HTR-8/SVneo (cell line): ENCODE data around the gene LAMA3.

Experiments used
- DNase-seq: peaks from one replicate; pipeline ENCODE4 v3.0.0; 2011; ENCODE audit warnings: low spot score, mixed read lengths; ENCODE audit not compliant: insufficient read length
- FAIRE-seq: peaks from 2 replicates; lab custom pipeline; 2011; peaks lifted over from hg19 to GRCh38; lab: Jason Lieb, UNC

LAMA3 gene

DNA sequence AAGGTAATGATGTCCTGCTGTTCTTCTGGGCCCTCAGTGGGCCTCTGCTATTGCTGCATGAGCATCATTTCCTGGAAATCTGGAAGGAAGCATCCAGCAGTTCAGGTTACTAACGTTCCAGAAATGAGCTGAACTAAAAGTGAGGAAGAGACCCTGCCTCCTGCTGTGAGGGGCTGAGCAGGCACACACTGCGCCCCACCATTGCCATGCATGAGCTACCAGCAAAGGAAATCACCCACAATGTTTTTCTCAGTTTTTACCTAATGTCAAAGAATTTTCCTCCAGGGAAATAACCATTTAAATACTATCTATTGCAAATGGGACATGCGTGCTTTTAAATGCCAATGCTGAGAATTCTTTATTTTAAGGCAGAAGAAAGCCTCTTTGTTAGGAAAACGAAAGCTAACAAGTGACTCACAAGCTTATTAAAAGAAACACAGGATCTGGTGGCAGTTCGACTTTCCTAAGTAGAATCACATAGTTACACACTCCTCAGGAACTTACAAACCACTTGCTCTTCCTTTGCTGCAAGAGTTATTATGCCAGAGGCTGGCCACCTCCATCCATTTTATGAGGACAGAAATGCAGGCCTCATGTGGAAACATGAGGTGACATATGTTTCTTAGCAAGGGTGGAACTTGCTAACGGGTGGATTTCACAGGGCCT is 172.7 kb downstream of the LAMA3 start:
- DNase-seq (no peak), FAIRE-seq (no peak)

DNA sequence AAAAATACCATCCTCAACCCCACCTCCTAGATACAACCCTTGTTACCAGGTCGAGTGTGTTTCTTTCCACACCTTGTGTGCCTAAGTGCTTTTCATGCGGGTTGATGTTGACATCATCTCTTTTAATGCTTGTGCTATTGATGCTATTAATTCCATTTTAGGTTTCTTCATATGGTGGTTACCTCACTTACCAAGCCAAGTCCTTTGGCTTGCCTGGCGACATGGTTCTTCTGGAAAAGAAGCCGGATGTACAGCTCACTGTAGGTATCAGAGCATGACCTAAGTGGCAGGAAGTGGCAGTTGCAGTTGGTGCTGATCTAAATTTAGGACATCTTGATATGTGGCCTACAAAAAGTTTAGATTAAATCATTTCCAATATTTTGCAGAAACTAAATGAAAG is 175.4 kb downstream of the LAMA3 start:
- no peak for FAIRE-seq
- DNase-seq, result no peak

DNA sequence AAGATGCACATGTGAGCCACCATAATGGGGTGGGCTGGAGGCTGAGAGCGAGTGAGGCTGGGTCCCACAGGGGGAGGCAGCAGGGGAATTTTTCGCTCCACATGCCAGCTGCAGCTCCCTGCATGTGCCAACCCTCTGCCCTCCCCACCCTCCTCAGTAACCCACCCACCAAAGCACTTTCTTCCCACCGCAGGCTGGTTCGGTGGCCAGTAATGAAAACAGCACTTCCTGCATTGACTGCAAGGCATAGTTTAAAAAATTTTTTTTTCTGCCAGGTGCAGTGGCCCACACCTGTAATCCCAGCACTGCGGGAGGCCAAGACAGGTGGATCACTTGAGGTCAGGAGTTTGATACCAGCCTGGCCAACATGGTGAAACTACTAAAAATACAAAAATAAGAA is 177.8 kb downstream of the LAMA3 start:
- FAIRE-seq (no peak), DNase-seq (no peak)

DNA sequence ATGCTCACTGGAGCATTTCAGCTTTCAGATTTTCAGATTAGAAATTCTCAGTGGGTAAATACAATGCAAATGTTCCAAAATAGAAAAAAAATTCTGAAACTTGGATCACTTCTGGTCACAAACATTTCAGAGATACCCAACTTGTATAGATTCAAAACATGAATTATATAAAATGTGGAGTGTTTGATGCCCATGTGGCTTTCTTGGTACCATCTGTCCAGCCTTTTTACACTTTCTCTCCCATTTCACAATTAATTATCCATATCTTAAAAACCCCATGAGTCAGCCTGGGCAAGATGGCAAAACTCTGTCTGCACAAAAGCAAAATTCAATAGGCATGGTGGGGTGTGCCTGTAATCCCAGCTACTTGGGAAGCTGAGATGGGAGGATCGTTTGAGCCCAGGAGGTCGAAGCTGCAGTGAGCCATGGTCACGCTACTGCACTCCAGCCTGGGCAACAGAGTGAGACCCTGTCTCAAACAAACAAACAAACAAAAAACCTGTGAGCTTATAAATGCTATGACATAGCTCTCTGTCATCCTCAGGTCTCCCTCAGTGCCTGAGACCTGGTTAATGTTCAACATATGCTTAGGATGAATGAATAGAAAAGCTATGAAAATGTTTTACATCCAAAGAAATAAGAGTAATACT is 179.0 kb downstream of the LAMA3 start:
- DNase-seq, result no peak
- no peak for FAIRE-seq

DNA sequence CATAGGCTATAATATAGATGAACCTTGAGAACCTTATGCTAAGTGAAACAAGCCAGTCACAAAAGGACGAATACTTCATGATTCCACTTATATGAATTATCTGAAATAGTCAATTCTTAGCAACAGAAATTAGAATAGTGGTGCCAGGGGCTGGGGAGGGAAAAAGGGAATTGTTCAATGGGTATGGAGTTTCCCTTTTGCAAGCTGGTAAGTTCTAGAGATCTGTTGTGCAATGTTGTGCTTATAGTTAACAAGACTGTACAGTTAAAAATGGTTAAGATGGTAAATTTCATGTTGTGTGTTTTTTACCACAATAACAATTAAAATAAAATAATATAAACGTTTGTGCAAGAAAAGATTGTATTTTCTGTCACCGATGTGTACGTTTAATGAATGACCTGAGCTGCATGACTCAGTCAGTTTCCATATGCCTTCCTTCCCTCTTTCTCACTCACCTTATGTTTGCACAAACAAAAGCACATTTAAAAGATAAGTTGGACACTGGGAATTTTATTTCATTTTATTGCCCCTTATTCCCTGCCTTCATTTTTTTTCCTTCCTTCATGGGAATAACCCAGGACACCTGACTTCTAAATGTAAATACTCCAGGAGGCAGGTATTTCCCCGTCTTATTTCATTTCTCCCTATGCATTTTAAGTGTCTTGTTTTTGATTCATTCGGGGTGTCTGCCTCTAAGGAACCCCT is 181.6 kb downstream of the LAMA3 start:
- DNase-seq, result no peak
- FAIRE-seq, result no peak

DNA sequence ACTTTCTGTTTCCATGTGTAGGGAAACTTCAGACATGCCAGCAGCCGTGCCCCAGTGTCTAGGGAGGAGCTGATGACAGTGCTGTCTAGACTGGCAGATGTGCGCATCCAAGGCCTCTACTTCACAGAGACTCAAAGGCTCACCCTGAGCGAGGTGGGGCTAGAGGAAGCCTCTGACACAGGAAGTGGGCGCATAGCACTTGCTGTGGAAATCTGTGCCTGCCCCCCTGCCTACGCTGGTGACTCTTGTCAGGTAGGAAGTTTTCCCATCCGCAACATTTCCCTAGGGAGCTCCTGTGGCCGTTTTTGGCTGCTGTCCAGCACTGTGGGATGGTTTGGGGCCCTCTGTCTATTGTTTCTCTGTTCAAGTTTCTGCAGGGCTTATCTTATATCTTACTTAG is 182.2 kb downstream of the LAMA3 start:
- no peak for FAIRE-seq
- DNase-seq, result no peak

DNA sequence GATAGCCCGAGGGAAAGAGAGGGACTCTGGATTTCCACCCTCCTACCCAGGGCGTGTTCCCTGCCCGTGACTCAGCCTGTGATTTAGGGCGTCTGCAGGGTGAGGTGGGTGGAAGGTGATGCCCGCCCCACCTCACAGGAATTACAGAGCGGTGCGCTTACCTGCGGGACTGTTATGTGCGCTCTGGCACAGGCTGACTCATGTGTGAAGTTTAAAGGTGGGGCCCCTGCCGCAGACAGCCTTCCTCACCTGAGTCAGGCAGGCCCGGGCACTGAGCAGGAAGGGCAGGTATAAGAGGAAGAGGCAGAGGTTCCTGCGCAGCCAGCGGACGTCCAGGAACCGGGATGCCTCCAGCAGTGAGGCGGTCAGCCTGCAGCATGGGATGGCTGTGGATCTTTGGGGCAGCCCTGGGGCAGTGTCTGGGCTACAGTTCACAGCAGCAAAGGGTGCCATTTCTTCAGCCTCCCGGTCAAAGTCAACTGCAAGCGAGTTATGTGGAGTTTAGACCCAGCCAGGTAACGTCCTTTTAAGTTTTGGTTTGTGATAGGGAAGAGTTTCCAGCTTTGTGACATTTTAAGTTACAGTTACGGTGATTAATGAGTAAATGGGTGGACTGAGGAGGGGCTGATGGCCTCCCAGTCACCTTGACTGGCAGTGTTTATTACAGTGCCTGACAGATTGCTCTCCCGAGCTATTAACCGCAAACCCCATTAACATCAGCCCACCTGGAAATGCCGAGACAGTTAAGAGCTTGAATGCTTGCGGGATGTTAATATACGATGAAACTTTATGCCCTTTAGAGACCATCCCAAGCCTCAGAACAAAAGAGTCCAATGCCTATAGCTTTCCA is 183.7 kb downstream of the LAMA3 start:
- DNase-seq (no peak), FAIRE-seq (no peak)

DNA sequence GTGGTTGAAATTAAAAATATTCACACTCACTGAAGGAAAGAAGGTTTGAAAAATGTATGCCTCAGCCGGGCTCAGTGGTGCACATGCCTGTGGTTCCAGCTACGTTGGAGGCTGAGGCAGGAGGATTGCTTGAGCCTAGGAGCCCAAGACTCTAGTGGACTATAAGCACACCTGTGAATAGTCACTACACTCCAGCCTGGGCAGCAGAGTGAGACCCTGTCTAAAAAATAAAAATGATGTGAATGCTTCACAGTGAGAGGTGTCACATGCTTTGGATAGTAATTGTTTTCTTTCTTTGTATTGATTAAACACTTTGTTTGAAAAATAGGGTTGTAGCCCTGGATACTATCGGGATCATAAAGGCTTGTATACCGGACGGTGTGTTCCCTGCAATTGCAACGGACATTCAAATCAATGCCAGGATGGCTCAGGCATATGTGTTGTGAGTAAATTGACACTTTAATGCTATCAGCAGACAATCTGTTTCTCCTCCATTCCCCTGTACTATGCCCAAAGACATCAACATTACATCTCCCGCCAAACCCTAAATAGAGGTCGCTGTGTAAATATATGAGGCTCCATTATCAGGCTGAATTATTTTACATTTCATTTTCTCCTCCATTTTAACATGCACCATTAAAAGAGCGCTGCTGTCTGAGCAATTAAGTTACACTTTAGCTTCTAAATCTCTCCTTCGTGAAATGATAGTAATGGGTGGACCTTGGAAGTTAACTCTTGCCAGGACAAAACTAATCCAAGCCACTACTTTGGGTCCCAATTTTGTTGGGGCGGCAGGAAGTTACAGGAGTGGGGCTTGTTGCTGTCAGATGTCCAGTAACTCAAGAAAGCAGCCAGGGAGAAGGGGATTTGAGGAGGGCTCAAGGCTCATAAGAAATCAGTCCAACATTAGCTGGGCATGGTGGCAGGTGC is 187.0 kb downstream of the LAMA3 start:
- no peak for DNase-seq
- no peak for FAIRE-seq

DNA sequence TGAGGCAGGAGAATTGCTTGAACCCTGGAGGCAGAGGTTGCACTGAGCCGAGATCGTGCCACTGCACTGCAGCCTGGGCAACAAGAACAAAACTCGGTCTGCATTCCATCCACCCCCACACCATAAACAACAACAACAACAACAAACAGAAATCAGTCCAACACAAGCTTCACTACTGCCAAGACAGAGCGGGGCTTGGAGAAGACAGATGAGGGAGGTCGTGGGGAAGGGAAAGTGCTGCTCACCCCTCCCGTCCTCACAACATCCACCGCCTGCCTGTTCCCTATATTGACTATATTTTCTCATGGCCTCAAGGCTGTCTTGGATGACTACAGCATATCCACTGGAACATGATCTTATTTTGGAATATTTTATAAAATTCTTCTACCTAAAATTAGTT is 187.7 kb downstream of the LAMA3 start:
- no peak for DNase-seq
- no peak for FAIRE-seq

DNA sequence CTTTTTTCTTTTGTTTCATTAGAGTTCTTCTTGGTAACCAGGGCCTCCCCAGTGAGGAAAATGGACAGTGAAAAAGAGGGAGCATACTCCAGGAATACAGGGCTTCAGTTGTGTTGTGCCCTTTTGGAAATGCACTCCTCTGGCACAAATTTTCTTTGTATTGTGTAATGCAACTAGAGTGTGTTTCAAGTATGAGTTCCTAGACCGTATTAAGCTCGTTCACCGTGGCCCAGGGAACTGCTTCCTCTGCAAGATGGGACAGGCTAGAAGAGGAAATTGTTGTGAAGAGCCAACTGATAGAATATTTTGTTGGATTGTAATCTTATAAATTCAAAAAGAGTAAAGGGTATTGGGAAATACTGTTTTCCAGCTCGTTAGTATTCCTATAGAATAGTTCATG is 188.1 kb downstream of the LAMA3 start:
- FAIRE-seq (no peak), DNase-seq (no peak)

DNA sequence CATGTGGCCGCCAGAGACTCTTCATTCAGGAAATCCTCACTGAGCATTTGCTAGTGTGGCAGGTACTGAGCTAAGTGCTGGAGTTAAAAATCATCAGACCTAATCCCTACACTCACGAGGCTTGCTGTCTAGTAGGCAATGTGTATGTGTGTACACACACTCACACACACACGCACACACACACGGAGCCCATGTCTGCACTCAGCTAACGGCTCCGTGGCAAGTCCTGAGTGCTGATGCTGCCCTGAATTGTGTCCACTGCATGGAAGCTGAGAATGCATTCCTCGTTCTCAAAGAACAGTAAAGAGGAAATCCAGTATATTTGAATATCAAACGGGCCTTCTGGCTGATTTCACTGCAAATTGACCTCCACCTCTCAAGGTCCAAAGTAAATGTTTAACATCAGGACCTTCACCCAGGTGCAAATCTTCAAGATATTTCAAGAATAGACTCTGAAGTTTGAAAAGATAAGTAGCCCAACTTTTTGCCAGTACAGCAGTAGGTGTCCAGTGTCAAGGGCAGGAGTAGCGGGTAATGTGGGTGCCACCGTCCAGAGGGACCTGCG is 189.2 kb downstream of the LAMA3 start:
- DNase-seq, result no peak
- no peak for FAIRE-seq

DNA sequence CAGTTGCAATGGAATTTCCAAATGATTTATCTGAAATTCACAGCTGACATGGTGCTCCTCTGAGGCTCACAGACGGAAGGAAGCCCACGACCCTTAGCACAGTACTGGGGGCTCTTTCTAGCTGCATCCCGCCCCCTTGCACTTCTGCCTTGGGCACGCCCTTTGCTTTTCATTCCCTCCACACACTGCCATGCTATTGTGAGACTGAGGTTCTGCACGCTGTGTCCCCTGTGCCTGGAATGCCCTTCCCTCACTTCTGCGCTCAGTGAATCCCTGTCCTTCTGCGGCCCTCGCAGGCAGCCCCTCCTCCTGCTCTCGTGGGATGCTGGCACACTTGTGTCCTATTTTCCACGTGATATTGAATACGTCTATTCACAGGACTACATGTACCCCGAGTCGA is 189.9 kb downstream of the LAMA3 start:
- FAIRE-seq, result no peak
- DNase-seq, result no peak

DNA sequence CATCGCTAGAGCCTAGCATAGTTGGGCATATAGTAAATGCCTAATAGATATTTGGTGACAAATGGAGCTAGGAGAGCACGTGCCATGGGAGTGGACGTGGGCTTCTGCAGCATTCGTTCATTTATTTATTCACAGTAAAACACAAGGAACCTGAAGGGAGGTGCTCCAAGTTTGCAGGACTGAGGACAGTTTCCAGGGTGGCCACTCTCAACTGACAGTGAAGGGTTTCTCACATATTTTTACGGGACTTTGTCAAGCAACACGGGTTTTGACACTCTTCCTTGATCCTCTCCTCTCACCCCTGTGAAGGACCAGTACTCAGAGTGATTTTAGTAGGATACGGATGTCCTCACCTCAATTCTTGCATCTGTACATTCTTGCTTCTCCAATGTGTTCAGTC is 190.3 kb downstream of the LAMA3 start:
- FAIRE-seq, result no peak

DNA sequence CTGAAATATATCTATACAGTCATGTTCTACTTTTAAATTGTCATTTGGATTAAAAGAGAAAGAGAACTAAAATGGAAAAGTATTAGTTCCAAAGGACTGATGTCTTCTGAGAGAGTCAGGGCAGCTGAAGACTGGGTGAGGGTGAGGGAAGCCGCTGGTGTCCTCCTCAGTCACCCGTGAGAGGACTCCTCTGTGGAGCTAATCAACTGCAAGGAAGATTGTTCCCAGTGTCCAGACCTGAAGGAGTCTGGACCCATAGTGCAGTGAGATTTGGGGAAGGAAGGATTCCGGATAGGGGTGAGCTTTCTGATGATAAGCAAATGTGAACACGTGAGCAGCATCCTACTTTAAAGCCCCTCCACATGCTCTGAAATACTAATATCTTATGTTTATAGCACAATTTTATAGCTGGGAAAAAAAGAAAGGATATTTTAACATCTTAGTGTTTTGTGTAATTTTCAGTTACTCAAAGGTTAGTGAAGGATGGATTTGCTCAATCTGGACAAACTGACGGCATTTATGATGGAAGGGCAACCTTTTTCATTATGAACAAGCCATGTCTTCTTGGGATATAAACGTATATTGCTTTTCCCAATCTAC is 190.8 kb downstream of the LAMA3 start:
- DNase-seq (no peak), FAIRE-seq (no peak)

More for the DNA sequence above, 190.3 kb downstream of the LAMA3 start:
- no peak for DNase-seq

DNA sequence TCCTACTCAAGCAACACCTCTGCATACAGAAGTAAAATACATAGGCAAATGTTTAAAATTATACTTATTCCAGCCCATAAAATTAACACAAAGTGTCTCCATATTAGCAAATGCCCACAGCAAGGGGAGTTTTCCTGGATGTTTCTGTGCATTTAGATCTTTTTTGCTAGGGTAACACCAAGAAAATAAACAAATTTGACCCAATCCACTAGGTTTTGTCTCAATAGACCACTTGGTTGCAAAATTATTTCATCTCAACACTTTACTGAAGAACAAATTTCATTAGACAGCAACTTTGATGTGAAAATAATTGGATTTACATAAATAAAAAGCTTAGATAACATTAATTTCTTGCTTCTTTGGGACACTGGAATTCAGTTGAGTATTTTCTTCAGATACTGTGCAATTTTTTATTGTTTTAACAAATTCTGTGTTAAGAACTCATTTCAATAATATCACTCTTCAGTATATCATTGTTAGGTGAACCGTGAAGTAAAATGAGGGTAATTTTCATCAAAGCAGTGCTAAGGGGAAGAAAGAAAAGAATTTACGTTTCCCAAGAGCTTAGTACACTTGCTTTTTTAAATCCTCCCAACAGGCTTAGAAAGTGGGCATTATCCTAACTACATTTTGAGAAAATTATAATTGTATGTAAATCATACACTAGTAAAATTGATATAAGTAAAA is 191.8 kb downstream of the LAMA3 start:
- DNase-seq (no peak), FAIRE-seq (no peak)

DNA sequence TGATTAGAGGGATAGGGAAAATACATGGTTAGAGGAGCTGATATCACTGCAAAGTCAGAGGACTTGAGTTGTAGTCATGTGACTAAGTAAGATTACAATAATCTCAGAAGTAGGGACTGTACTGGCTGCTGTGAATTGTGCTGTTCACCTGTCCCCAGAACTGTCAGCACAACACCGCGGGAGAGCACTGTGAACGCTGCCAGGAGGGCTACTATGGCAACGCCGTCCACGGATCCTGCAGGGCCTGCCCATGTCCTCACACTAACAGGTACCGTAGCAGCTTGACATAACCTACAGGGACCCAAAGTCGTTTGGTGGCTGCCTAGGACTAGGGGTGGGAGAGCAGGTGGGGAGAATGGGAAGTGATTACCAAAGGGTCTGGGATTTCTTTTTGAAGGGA is 192.5 kb downstream of the LAMA3 start:
- DNase-seq, result no peak
- no peak for FAIRE-seq

DNA sequence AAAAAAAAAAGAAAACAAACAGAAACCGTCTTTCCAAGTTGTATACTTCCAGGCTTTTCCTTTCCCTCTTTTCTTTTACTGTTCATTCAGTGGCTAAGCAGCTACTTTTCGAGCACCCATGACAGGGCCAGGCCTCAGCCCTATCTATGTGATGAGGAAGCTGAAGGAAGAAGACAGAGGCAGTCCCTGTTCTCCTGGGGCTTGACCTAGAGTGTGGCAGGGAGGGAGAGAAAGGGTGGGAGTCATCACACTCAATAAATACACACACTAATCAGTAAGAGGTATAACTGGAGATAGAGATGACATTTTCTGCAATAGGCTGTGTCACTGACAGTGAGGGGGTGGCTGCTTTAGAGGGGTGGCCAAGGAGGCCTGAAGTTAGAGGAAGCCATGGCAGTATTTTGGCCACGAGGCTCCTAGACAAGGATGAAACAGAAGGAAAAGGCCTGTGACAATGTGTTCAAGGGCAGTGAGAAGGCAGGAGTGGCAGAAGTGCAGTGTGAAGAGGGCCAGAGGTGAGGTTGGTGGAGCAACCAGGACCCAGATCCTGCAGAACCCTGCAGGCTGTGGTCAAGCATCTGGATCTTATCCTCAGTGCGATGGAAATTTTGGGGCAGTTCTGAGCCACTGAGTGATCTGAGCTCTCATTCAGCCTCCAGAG is 193.5 kb downstream of the LAMA3 start:
- no peak for FAIRE-seq
- DNase-seq, result no peak

DNA sequence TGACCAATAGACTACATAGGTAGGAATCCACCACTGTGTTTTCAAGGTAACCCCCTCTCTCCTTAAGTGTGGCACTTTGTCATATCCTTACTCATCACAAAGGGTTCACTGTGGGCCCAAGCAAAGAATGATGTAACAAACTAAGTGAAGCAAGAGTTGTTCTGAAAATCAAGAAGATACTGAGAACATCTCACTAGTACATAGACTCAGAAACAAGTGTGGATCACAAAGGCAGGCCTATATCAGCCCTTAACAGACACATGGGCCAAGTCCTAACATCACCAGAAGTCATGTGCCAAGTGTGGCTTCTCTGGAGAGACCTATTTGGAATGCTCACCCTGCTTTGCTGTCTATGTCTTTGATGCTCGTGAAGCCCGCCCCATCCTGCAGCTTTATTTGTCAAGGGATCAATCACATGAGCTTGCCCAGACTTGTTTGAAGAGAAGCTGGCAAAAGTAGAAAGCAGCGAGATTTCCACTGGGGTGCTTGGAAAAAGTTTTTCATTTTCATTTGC is 194.1 kb downstream of the LAMA3 start:
- no peak for FAIRE-seq
- DNase-seq, result no peak
